ENCODE data around the gene USP21.

GRCh38 chr1:161113915-161114314 is 45.4 kb upstream of the USP21 start:
- no peak for TF ChIP-seq CTCF (IDR thresholded peaks at IDR 0.05)
- TF ChIP-seq FOXM1 (IDR thresholded peaks at IDR 0.05; ENCODE audit: low read depth): no peak

Data from SK-N-SH (cell line).